Stimulated activated CD8-positive, alpha-beta memory T cell treated with anti-CD3 and anti-CD28 coated beads, Interleukin-7, amount 100 ng/mL, for 1 hour (primary cell): ENCODE measurements around the gene DHCR7.

Experiments
- DNase-seq, 2 donors: peaks; one replicate each; pipeline ENCODE4 v3.0.0-alpha.2; 2020; ENCODE audit warnings: low read depth in 2 of 2

Gene DHCR7

DNA sequence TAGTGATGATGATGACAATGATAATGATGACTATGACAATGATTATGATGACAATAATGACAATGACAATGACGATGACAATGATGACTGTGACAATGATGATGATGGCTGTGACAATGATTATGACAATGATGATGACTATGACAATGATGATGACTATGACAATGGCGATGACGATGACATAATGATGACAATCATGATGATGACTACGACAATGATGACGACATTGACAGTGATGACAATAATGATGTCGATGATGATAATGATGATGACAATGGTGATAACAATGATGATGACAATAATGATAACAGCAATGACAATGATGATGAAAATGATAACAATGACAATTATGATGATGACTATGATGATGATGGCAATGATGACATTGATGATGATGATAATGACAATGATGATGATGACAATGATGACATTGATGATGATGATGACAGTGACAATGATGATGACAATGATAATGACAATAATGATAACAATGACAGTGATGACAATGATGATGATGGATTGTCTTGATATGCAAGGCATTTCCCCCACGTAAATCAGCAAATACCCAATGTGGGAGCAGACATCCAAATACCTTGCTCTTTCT lies 37.7 kb downstream of the DHCR7 start:
- no peak for DNase-seq

DNA sequence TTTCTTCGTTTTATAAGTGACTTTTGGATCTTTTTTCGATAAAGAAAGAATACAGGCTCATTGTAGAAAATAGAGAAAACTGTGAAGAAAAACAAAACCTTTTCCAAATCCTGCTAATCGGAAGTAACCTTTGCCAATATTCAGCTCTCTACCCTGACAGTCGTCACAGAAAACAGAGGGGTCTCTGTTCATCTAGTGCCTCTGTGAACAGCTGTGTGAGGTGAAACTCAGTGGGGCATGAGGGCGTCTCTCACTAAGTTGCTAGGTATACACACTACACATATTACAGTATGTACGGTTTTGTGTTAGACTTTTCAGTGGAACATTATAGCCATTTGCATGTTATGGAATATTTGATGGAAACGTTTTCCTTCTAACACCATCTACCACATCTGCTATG lies 39.4 kb downstream of the DHCR7 start:
- DNase-seq, result no peak

DNA sequence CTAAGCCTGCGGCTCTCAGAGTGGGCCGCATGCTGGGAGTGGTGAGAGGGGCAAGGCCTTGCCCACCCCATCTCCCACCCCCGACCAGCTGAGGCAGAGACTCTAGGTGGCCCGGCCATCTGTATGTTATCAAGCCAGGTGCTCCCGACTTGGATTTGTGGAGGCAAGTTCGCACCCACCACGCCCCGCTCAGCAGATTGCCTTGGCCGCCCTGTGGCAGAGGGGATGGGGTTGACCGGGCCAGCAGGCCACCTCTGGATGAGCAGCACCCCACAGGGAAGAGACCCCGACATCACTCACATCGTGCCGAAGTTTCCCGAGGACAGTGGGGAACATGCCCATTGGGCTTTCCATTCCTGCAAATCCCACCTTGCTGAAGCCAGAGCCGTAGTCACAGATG lies 40.8 kb downstream of the DHCR7 start:
- no peak for DNase-seq

DNA sequence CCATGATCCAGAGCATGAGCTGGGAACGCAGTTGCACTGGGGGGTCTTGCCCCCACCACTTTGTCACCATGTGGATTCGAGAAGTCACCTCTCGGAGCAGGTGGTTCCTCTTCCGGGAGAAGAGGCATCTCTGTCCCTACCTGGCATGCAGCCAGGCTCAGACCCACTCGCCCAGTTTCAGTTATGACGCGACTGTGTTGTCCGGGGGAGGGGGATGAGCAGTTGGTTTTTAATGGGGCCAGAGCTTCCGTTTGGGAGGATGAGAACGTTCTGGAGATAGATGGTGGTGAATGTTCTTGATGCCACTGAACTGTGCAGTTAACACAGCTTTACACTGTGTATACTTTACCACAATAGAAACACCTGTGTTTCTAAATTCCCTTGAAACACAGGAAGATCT lies 41.5 kb downstream of the DHCR7 start:
- DNase-seq, result no peak

DNA sequence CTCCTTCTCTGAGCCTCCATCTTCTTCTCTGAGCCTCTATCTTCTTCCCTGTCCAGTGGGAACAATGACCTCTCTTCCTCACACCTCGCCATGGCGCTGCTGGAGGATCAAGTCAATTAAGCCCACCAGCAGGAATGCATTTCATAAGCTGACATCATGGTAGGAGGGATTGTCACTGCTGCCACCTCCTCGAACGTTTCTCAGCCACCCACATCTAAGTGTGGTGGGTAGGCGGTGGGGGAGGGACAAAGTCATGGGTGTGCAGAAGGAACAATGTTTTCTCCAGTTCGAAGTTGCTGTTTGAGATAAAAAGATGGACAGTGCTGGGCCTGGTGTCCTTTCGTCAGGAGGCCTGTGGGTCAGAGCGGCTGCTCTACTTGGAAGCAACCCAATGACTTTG lies 44.0 kb downstream of the DHCR7 start:
- DNase-seq, result no peak

DNA sequence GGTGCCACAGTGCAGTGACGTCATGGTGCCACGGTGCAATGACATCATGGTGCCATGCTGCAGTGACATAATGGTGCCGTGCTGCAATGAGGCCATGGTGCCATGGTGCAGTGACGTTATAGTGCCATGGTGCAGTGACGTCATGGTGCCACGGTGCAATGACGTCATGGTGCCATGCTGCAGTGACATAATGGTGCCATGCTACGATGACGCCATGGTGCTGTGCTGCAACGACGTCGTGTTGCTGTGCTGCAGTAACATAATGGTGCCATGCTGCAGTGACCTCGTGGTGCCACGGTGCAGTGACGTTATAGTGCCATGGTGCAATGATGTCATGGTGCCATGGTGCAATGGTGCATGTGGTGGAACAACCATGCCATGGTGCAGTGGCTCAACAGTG lies 45.3 kb downstream of the DHCR7 start:
- no peak for DNase-seq

DNA sequence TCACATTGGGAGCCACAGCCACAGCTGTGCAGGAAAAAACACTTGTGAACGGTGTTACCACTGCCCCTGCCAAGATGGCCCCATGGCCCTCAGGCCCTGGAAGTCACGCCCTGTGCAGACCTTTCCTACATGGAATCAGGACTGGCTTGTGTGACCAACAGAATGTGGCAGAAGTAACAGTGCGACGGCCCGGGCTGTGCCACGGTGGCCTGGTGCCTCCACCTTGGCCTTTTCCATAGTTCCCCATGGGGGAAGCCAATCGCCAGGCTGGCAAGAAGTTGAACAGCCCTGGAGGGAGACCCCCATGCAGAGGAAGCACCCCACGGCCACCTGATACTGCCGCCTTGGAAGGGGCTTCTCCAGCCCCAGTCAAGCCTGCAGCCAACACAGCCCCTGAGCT lies 48.0 kb downstream of the DHCR7 start:
- no peak for DNase-seq

DNA sequence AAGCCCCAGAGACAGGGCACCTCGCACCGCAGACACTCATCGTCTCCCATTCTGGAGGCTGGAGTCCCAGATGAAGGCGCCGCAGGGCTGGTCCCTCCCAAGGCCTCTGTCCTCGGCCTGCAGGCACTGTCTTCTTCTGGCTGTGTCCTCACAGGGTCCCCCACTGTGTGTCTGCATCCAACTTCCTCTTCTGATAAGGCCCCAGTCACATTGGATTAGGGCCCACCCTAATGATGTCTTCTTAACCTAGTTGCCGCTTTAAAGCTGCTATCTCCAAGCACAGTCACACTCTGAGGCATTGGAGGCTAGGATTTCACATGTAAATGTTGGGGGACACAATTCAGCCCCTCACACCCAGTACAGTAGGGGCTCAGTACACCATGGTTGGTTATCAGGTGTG lies 48.9 kb downstream of the DHCR7 start:
- DNase-seq, result no peak

DNA sequence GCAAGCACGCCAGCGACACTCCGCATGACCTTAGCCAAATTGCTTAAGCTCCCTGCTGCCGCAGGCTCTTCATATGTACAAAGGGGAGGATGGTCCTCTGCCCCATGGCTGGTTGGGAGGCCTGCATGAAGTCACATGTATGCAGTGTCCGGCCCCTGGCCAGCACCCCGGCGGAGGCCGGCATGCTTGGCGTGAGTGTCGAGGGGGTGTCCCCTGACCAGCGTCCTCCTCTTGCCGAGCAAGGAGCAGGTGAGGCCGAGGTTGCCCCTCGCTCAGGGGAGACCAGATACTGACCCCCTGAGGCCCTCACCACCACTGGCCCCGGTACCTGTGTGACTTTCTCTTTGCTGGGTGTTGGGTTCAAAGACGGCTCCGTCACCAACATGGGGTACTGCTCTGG lies 50.2 kb downstream of the DHCR7 start:
- no peak for DNase-seq

DNA sequence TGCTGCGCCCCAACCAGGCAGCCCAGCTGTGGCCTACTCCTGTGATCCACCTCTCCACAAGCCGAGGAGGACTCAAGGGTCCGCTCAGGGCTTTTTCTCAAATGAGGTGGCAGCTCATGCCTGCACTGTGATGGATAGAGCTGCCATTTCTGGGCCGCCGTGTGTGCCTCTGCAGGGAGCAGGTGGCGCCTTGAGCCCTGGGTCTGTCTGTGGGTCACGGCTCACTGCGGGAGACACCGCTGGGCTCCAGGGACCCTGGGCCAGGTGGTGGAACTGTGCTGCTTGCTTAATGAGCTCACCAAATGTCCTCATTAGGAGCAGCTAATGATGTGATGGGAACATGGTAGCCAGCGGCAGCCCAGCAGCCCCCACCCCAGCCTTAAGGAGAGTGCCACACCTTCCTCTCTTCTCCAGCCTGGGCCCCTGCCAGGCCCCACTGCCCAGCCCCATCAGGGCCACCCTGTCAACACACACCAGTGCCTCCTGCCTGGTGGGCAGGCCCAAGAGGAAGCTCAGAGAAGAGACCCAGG lies 50.8 kb downstream of the DHCR7 start:
- no peak for DNase-seq

DNA sequence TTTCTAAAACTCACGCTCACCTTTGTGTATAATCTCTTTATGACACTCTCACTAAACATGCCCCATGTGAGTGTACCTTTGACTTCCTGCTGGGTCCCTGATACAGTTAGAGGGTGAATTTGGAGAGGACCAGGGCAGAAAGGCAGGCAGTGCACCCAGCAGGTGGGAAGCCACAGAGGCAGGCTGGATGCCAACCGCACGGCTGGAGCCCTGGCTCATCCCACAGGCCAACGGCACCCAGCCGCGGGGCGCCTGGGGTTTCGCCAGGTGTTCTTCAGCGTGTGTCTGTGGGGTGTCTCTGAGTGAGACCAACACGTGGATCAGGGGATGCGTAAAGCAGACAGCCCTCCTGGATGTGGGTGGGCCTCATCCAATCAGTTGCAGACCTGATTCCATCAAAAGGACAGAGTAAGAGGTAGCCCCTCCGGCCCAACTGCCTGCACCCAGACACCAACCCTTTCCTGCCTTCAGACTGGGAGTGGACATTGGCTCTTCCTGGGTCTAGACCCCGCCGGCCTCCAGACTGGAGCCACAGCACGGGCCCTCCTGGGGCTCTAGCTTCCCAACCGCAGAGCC lies 51.6 kb downstream of the DHCR7 start:
- DNase-seq, result no peak

DNA sequence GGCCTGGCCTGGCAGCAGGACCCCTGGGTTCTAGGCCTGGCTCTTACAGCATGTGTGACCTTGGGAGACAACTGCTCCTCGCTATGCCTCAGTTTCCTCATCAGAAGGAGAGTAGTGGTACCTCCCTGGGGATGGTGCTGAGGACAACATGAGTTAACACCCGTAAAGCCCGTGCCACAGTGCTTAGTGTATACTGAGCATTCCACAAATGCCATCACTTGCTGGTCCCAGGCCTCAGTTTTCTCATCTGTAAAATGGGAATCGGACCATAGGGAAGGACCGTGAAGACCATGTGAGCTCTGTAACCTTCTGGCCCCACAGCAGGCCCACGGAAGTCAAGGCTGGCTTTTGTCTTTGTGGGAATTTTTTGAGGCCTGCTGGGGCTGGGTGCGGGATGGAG lies 52.4 kb downstream of the DHCR7 start:
- no peak for DNase-seq

DNA sequence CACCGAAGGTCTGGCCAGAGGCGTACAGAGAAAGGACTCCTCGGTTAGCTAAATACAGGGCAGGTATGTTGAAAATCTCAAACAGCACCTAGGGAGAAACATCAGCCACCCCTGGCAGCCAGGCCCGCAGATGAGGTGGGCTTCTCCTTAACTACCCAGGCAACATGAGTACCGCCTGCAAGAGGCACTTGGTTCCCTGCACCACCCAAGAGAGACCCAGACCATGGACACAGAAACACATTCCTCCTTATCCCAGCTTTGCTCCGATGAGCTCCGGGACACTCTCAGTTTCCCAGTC lies 53.0 kb downstream of the DHCR7 start:
- no peak for DNase-seq

DNA sequence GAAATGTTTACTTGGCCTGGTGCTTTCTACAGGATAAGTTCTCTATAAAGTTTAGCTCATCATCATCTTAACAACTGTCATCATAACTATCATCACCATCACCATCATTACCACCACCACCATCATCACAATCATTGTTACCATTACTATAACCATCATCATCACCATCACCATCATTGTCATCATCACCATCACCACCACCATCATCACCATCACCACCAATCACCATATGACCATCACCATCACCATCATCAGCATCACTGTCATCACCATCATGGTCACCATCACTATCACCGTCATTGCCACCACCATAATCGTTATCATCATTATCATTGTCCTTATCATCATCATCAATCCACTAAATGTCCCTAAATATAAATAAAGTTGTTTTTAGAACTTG lies 54.9 kb downstream of the DHCR7 start:
- DNase-seq, result no peak

DNA sequence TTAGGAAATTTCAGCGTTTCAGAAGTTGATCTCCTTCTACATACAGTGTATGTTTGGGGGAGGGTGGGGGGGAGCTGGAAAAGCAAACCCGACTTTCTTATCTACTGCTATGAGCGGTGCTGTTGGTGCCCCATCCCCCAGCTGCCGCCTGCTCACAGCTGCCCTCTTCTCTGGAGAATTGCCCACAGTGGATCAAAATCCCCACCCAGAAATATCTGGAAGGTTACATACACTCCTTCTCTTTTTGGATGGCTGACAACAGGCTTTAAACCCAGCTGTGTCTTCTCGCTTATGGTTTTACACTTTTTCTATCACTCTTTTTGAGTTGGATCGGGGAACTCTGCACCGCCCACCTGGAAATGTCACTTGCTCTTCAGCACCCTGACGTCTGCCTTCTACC lies 56.4 kb downstream of the DHCR7 start:
- no peak for DNase-seq

DNA sequence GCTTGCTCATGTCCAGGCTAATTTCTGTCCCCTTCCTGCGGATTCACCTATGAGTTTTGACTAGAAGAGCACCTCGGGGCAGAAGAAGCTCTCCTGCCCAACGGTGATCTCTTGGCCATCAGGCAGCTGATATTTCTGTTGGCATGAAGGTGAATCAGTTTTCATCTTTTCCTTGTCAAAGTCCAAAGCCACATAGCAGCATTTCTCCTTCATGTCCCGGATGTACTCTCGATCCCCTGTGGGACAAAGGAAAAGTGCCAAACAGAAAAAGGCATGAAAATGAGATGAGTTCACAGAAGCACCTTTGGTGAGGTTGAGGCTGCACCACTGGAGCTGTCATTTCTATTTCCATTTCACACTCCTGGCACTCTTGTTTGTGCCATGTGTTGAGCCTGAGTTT lies 56.8 kb downstream of the DHCR7 start:
- no peak for DNase-seq

DNA sequence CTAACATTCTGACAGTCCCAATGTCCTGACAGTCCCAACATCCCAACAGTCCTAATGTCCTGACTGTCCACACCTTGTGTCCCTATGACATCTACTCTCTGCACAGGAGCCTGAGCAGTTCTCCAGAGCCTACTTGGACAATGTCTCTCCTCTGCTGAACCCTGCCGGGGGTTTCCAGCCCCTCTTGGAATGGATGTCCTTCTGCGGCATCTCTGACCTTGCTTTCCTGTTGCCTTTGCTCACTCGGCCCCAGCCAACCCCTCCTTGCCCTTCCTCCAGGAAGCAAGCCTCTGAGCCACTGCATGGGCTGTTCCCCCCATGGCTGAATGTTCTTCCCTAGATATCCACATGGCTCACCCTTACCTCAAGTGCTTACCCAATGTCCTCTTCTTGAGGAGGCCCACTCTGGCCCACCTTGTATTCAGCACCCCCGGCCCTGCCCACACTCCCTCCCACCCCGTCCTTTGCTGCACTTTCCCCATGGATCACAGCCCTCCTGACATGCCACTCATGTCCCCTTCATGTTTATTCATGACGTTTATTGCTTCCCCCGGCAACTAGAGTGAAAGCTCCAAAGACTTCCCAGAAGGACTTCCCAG lies 59.5 kb downstream of the DHCR7 start:
- DNase-seq, result no peak

DNA sequence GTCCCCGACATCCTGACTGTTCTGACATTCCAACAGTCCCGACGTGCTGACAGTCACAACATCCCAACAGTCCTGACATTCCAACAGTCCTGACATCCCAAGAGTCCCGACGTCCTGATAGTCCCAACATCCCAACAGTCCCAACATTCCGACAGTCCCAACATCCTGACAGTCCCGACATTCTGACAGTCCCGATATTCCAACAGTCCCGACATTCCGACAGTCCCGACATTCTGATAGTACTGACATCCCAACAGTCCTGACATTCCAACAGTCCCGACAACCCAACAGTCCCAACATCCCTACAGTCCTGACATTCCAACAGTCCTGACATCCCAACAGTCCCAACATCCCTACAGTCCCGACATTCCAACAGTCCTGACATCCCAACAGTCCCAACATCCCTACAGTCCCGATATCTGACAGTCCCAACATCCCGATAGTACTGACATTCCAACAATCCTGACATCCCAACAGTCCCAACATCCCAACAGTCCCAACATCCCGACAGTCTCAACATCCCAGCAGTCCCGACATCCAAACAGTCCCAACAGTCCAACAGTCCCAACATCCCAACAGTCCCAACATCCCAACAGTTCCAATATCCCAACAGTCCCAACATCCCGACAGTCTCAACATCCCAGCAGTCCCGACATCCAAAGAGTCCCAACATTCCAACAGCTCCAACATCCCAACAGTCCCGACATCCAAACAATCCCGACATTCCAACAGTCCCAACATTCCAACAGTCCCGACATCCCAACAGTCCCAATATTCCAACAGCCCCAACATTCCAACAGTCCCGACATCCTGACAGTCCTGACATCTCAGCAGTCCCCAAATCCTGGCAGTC lies 60.2 kb downstream of the DHCR7 start:
- DNase-seq, result no peak

DNA sequence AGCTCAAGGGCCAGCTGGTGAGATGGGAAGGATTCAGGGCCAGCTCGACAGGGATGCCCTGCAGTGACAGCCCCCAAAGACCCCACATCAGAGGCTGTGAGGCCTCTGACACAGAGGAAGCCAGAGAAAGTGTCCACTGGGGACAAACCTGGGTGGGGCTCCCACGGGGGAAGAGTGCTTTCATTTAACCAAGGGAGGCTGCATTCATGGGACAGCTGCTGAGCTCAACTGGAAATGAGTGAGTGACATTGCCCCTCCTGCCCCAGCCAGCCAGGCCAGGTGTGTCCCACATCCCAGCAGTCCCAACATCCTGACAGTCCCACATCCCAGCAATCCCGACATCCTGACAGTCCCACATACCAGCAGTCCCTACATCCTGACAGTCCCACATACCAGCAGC lies 61.0 kb downstream of the DHCR7 start:
- no peak for DNase-seq

DNA sequence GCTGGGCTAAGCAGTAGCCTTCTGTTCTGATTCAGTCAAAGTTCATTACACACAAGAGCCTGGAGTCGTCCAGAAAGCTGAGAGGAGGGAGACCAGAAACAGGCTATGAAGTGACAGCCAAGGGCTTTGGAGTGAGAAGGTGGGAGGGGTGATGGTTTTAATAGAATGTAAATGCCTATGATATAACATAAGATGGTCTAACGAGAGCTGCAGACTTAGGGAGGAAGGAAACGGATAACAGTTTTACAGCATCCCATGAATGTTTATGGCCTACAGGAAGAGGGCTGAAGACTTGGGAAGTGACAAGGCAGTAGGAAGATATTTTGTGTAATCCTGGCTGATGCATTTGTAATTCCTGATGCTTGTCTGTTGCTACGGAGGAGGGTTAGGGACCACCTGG lies 62.0 kb downstream of the DHCR7 start:
- DNase-seq, result no peak

DNA sequence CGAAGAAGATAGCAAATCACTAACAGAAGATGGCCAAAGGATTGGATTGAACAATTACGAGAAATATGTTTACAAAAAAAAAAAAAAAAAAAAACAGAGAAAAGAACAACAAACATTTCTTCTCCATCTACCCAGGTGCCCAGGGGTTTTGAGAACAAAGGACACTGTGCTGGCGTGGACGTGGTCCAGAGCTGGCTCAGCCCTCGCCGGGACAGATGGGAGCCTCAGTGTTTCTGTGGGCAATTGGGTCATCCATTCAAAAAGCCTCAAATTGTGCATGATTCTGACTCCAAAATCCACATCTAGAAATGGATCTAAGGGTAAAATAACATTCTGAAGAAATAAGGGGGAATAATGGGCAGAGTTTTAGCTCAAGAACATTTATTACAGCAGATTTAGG lies 63.1 kb downstream of the DHCR7 start:
- no peak for DNase-seq

DNA sequence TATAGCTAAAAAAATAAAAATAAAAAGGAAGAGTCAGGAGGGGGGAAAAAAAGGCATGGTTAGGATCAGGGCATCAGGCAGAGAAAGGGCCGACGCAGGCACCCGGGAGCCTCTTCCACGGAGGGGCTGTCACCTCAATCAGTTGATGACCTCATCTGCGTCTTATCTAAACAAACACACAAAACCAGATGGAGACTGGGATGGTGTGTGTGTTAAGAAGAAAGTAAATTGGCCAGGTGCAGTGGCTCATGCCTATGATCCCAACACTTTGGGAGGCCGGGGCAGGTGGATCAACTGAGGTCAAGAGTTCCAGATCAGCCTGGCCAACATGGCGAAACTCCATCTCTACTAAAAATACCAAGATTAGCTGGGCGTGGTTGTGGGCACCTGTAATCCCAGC lies 63.6 kb downstream of the DHCR7 start:
- DNase-seq, result no peak
